ENCODE data around the gene LAMTOR2.
A peak's percentile ranks its signal among the peaks of the same experiment; 100 is the strongest.

The LAMTOR2 gene

GRCh38 chr1:156051011-156051725 is 3.4 kb upstream of the LAMTOR2 start:
- no peak for DNase-seq (ENCODE audit: low spot score)
- TF ChIP-seq, protein P1, sequence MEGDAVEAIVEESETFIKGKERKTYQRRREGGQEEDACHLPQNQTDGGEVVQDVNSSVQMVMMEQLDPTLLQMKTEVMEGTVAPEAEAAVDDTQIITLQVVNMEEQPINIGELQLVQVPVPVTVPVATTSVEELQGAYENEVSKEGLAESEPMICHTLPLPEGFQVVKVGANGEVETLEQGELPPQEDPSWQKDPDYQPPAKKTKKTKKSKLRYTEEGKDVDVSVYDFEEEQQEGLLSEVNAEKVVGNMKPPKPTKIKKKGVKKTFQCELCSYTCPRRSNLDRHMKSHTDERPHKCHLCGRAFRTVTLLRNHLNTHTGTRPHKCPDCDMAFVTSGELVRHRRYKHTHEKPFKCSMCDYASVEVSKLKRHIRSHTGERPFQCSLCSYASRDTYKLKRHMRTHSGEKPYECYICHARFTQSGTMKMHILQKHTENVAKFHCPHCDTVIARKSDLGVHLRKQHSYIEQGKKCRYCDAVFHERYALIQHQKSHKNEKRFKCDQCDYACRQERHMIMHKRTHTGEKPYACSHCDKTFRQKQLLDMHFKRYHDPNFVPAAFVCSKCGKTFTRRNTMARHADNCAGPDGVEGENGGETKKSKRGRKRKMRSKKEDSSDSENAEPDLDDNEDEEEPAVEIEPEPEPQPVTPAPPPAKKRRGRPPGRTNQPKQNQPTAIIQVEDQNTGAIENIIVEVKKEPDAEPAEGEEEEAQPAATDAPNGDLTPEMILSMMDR (IDR thresholded peaks at IDR 0.05; ENCODE audit: borderline replicate concordance, control extremely low read depth, extremely low read depth, insufficient read depth, missing control alignments): no peak
- in situ Hi-C loops (cut with MboI; ENCODE audit: low sequenced_read_pairs, unreplicated experiment): no loop called here

DNA sequence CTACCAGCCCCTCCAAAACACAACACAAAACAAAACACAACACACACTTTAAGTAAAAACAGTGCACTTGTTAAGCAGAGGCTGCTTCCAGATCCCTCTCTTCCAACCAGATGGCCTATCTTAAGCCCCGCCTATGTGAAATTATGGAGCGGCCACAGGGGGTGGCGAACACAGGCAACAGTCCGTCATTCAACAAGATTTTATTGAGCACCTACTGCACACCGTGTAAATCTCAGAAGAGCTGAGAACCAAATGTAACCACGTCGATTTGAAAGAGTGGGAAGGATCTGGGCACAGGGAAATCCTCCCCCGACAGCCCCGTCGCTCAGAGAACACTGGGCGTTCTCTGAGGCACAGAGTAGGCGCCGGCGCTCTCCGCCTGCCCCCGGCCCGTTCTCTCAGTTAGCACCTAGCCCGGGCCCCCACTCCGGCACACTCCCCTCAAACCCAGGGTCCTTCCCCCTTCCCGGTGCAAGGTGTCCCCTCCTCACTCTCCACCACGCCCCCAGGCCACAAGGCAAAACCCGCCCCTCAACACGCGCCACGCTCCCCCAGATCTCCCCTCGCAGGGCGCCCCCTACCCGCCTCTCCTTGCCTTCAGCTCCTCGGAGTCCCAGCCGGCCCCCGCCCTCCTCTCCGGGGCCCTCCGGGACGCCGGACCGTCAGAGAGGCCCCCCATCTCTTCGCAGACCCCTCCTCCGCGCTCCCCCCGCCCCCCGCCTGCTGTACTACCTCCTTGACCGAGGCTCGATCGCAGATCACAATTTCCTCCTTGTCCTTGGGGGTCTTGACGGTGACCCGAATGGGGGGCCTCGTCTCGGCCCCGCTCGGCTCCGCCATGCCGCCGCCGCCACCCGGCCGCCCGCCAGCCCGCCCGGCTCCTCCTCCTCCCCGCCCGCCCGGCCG is 1.5 kb upstream of the LAMTOR2 start:
- TF ChIP-seq, protein P1 (IDR thresholded peaks at IDR 0.05; ENCODE audit: borderline replicate concordance, control extremely low read depth, extremely low read depth, insufficient read depth, missing control alignments): peak; percentile 31
- in situ Hi-C loops (cut with MboI; ENCODE audit: low sequenced_read_pairs, unreplicated experiment): no loop called here
- peak; percentile 84 for DNase-seq (ENCODE audit: low spot score)

DNA sequence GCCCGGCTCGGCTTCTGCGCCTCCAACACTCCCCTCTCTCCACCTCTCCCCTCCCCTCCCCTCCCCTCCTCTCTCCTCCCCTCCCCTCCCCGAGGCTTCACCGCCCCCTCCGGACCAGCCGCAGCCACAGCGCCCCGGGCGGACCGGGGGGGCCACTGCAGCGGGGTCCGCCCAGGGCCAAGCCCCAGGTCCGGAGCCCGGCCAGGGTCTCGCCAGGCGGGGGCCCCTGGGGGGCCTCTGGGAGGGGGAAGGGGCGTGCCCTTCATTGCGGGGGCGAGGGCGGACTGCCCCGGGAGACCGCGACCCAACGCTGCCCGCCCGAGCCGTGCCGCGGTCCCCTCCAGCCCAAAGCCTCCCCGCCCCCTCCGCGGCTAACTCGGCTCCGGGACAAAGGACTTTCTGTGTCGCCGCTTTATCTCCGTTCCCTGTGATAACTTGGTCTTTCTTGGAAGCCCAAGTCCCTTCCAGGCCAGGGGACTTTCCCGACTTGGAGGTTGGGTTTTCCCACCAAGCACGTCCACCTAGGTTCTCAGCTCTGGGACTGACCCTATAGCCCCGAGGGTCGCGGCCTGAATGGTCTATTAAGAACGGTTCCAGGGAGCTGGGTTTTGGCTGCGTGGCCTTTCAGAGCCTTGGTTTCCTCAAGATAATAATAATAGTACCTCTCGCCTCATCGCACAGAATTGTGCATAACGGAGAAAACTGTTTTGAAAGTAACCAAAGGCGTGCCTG is 648 bp upstream of the LAMTOR2 start, which contains the start of gene UBQLN4:
TSS of gene UBQLN4 (minus strand) at position 31 of the 732 bp plus-strand sequence. CDS start 97 bp downstream, outside the sequence.
- TF ChIP-seq, protein P1 (IDR thresholded peaks at IDR 0.05; ENCODE audit: borderline replicate concordance, control extremely low read depth, extremely low read depth, insufficient read depth, missing control alignments): peak; percentile 88
- peak; percentile 95 for DNase-seq (ENCODE audit: low spot score)
- in situ Hi-C loops (cut with MboI; ENCODE audit: low sequenced_read_pairs, unreplicated experiment): no loop called here

DNA sequence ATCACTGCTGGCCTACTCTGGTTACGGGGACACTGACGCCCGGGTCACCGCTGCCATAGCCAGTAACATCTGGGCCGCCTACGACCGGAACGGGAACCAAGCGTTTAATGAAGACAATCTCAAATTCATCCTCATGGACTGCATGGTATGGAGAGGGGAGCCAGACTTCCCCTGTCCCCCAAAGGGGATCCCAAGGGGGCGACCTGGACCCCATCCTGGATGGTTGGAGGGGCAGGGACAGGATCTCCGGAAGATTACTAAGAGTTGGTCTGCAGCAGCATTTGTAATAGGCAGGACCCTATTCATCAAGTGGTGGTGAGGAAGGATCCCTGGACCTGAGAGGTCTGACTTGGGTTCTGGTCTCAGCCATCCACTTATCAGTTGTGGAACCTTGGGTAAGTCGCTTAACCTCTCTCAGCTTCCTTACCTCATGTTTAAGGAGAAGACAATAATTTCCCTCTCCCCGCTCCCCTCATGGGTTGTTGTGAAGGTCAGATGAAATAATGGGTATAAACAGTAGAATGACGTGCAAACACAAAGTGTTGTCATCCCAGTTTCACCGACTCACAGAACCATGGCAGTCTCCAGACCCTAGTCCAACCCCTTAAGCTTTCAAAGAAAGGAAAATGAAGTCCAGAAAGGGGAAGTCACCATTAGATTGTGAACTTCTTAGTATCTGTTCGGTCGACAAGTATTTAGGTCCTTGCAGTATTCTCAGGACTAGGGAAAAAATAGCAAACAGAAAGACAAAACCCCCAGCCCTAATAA is 883 bp downstream of the LAMTOR2 start:
- no peak for DNase-seq (ENCODE audit: low spot score)
- in situ Hi-C loops (cut with MboI; ENCODE audit: low sequenced_read_pairs, unreplicated experiment): no loop called here
- TF ChIP-seq, protein P1 (IDR thresholded peaks at IDR 0.05; ENCODE audit: borderline replicate concordance, control extremely low read depth, extremely low read depth, insufficient read depth, missing control alignments): no peak

DNA sequence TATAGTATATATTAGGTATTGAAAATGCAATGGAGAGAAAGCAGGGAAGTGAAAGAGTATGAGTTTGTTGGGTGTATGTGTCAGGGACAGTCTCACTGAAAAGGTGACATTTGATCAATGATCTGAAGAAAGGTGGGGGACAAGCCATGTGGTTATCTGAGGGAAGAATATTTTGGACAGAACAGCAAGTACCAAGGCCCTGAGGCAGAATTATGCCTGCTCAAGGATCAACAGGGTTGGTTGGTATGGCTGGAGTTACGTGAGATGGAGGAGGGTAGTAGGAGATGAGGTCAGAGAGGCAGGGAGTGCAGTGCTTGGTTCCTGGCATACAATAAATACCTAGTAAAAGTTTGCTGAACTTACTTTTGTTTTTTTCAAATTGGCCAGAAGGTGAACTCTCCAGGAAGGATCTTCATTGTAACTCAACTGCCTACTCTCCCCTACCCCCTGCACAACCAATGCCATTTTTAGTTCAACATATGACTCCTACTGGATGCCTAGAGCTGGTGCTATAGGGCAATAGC is 1.8 kb downstream of the LAMTOR2 start:
- no peak for DNase-seq (ENCODE audit: low spot score)
- TF ChIP-seq, protein P1 (IDR thresholded peaks at IDR 0.05; ENCODE audit: borderline replicate concordance, control extremely low read depth, extremely low read depth, insufficient read depth, missing control alignments): no peak
- in situ Hi-C loops (cut with MboI; ENCODE audit: low sequenced_read_pairs, unreplicated experiment): no loop called here

Data from GM13976 (cell line).